ENCODE measurements around the gene C1QL1. TPM values are rescaled to one million over a fixed set of nuclear protein-coding genes. Genes with fewer than 3 reads are reported as not detected.

Gene C1QL1
- total RNA-seq, 2 experiments from 2014 or later = 0.67 to 0.77 TPM

GRCh38 chr17:44967026-44967906 lies 837 bp downstream of the C1QL1 start:
- no peak for DNase-seq
- Mint-ChIP-seq H3K4me1 (peaks cover 29% of the 10 kb centered on the region), H3K9me3 (no peaks in the 10 kb centered on the region), H3K27me3 (peaks cover 75% of the 10 kb centered on the region), H3K27ac (no peak overlapping the region), H3K4me3 (no peak overlapping the region), H3K36me3 (ENCODE audit: low read depth) (no peaks in the 10 kb centered on the region)
- CTCF ChIA-PET = interaction anchor here (1.5 kb wide), 1 partner anchor 56 kb away, joined by 3 read pairs; no protein-coding TSS in a partner anchor
- POLR2A ChIA-PET = no interaction called here

- peaks cover 23% of the 10 kb centered on the region for H3K4me1 Mint-ChIP-seq
- no peaks in the 10 kb centered on the region for H3K36me3 Mint-ChIP-seq (ENCODE audit: low read depth)
Measured at GRCh38 chr17:44966348-44967025, 1.6 kb downstream of the C1QL1 start.

GRCh38 chr17:44965481-44966234 lies 2.4 kb downstream of the C1QL1 start:
- peaks cover 72% of the 10 kb centered on the region for H3K27me3 Mint-ChIP-seq
- H3K4me3 Mint-ChIP-seq = no peak overlapping the region
- DNase-seq = no peak
- CTCF ChIA-PET = no interaction called here
- no peaks in the 10 kb centered on the region for H3K36me3 Mint-ChIP-seq (ENCODE audit: low read depth)
- POLR2A ChIA-PET = no interaction called here
- H3K4me1 Mint-ChIP-seq = peaks cover 22% of the 10 kb centered on the region
- no peak overlapping the region for H3K27ac Mint-ChIP-seq
- H3K9me3 Mint-ChIP-seq = no peaks in the 10 kb centered on the region

More at GRCh38 chr17:44966348-44967025, 1.6 kb downstream of the C1QL1 start:
- Mint-ChIP-seq H3K4me3 (no peak overlapping the region), H3K9me3 (no peaks in the 10 kb centered on the region), H3K27me3 (peaks cover 71% of the 10 kb centered on the region), H3K27ac (no peak overlapping the region)
- ChIA-PET POLR2A (no interaction called here), CTCF (no interaction called here)
- no peak for DNase-seq

- Mint-ChIP-seq H3K27me3 (peaks cover 63% of the 10 kb centered on the region), H3K27ac (no peak overlapping the region), H3K36me3 (ENCODE audit: low read depth) (no peaks in the 10 kb centered on the region), H3K9me3 (no peaks in the 10 kb centered on the region), H3K4me1 (peaks cover 6% of the 10 kb centered on the region), H3K4me3 (no peak overlapping the region)
- DNase-seq = no peak
- ChIA-PET POLR2A (no interaction called here), CTCF (interaction anchor here (0.6 to 1.1 kb wide), 3 partner anchors 10 to 174 kb away, joined by 3 to 4 read pairs (median 3); partner anchors contain the start of gene ACBD4)
Measured at GRCh38 chr17:44961921-44962350, 6.2 kb downstream of the C1QL1 start.

GRCh38 chr17:44960691-44961090 lies 7.4 kb downstream of the C1QL1 start:
- Mint-ChIP-seq H3K4me3 (no peak overlapping the region), H3K27me3 (peaks cover 58% of the 10 kb centered on the region), H3K36me3 (ENCODE audit: low read depth) (no peaks in the 10 kb centered on the region), H3K4me1 (peaks cover 2% of the 10 kb centered on the region), H3K27ac (no peak overlapping the region), H3K9me3 (no peaks in the 10 kb centered on the region)
- no peak for DNase-seq
- CTCF ChIA-PET = interaction anchor here (0.6 to 1.4 kb wide), 2 partner anchors 31 to 121 kb away, joined by 3 read pairs; no protein-coding TSS in a partner anchor
- POLR2A ChIA-PET = no interaction called here

GRCh38 chr17:44959821-44960531 lies 8.1 kb downstream of the C1QL1 start:
- Mint-ChIP-seq H3K4me1 (peaks cover 2% of the 10 kb centered on the region), H3K27me3 (peaks cover 51% of the 10 kb centered on the region), H3K9me3 (no peaks in the 10 kb centered on the region), H3K27ac (no peak overlapping the region), H3K36me3 (ENCODE audit: low read depth) (no peaks in the 10 kb centered on the region), H3K4me3 (no peak overlapping the region)
- CTCF ChIA-PET = interaction anchor here (0.7 to 1.4 kb wide), 2 partner anchors 9 to 32 kb away, joined by 3 read pairs; no protein-coding TSS in a partner anchor
- POLR2A ChIA-PET = no interaction called here
- DNase-seq = no peak

GRCh38 chr17:44956998-44957981 lies 10.8 kb downstream of the C1QL1 start:
- POLR2A ChIA-PET = no interaction called here
- no peaks in the 10 kb centered on the region for H3K36me3 Mint-ChIP-seq (ENCODE audit: low read depth)
- H3K4me3 Mint-ChIP-seq = no peak overlapping the region
- H3K27ac Mint-ChIP-seq = no peak overlapping the region
- H3K27me3 Mint-ChIP-seq = peaks cover 35% of the 10 kb centered on the region
- no peak for DNase-seq
- H3K9me3 Mint-ChIP-seq = no peaks in the 10 kb centered on the region
- CTCF ChIA-PET = interaction anchor here (0.6 to 1.6 kb wide), 6 partner anchors 10 to 167 kb away, joined by 3 to 6 read pairs (median 4); partner anchors contain the start of gene KIF18B
- H3K4me1 Mint-ChIP-seq = peaks cover 2% of the 10 kb centered on the region

- peaks cover 2% of the 10 kb centered on the region for H3K4me1 Mint-ChIP-seq
- no peak overlapping the region for H3K4me3 Mint-ChIP-seq
- DNase-seq = no peak
- H3K27ac Mint-ChIP-seq = no peak overlapping the region
- CTCF ChIA-PET = interaction anchor here (1.1 to 1.2 kb wide), 2 partner anchors 10 to 38 kb away, joined by 3 to 4 read pairs; no protein-coding TSS in a partner anchor
- H3K27me3 Mint-ChIP-seq = peaks cover 27% of the 10 kb centered on the region
- H3K9me3 Mint-ChIP-seq = no peaks in the 10 kb centered on the region
- H3K36me3 Mint-ChIP-seq (ENCODE audit: low read depth) = no peaks in the 10 kb centered on the region
- POLR2A ChIA-PET = no interaction called here
Measured at GRCh38 chr17:44955674-44956425, 12.3 kb downstream of the C1QL1 start.

- peaks cover 12% of the 10 kb centered on the region for H3K27me3 Mint-ChIP-seq
- peaks cover 8% of the 10 kb centered on the region for H3K4me1 Mint-ChIP-seq
- H3K36me3 Mint-ChIP-seq (ENCODE audit: low read depth) = no peaks in the 10 kb centered on the region
- DNase-seq = no peak
- CTCF ChIA-PET = interaction anchor here (1.0 to 1.3 kb wide), 2 partner anchors 13 to 182 kb away, joined by 3 read pairs; partner anchors contain the start of gene ACBD4
- POLR2A ChIA-PET = no interaction called here
- H3K9me3 Mint-ChIP-seq = no peaks in the 10 kb centered on the region
- no peak overlapping the region for H3K4me3 Mint-ChIP-seq
- no peak overlapping the region for H3K27ac Mint-ChIP-seq
Measured at GRCh38 chr17:44952946-44953475, 15.1 kb downstream of the C1QL1 start.

- peak overlapping the region; percentile 94 for H3K27ac Mint-ChIP-seq
- POLR2A ChIA-PET = no interaction called here
- H3K27me3 Mint-ChIP-seq = no peaks in the 10 kb centered on the region
Measured at GRCh38 chr17:44948315-44948795, 19.7 kb downstream of the C1QL1 start.

More at GRCh38 chr17:44948315-44948795, 19.7 kb downstream of the C1QL1 start:
- H3K9me3 Mint-ChIP-seq = no peaks in the 10 kb centered on the region
- CTCF ChIA-PET = no interaction called here
- peaks cover 27% of the 10 kb centered on the region for H3K4me1 Mint-ChIP-seq
- peaks cover 21% of the 10 kb centered on the region for H3K36me3 Mint-ChIP-seq (ENCODE audit: low read depth)
- H3K4me3 Mint-ChIP-seq = peak overlapping the region; percentile 97
- DNase-seq = no peak

Data from activated CD4-positive, alpha-beta T cell treated with anti-CD3 and anti-CD28 coated beads, Interleukin-2, amount 10 ng/mL, durations not matched to agents 7 days and 5 days (primary cell).